PC-3 (cell line): ENCODE data around the gene PIK3R5.

ENCODE experiments used
- CTCF ChIP-seq: fragments of 300-600 bp; sonication (generic); conservative IDR thresholded peaks from 2 replicates; pipeline ENCODE4 v1.5.1; 2017; ENCODE audit warnings: antibody characterized with exemption, low read depth, mild to moderate bottlenecking, low read length
- EZH2 ChIP-seq: fragments of 300-600 bp; sonication (generic); IDR thresholded peaks from one replicate; pipeline ENCODE4 v1.6.1; 2017; ENCODE audit warnings: antibody characterized with exemption, mild to moderate bottlenecking, low read length; ENCODE audit not compliant: unreplicated experiment
- EZH2phosphoT487 ChIP-seq: fragments of 300-600 bp; sonication (generic); IDR thresholded peaks from 2 replicates; pipeline ENCODE4 v1.6.1; 2018; ENCODE audit warnings: mild to moderate bottlenecking, antibody characterized with exemption, low read length, borderline replicate concordance

DNA sequence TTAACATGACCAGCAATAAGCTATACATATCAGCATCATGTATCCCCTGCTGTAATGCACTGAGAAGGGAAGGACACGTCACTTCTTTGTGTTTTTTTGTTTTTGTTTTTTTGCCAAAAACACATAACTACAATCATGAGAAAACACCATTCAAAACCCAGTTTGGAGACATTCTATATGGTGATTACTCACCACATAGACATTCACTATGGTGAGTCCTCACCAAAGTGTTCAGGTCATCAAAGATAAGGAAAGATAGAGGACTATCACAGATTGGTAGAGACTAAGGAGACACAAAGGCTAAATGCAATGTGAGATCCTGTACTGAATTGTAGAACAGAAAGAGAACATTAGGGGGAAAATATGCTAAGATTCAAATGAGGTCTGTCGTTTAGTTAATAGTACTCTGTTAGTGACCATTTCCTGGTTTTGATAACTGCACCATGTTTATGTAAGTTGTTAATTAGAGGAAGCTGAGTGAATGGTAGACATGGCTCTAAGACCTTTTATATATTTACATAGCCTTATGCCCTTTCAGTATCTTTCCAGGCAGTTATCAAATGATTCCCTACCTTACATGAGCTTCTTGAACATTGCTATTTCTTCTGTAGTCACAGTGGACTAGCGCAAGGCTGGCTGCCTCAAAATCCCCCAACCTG lies 46.6 kb downstream of the PIK3R5 start:
- TF ChIP-seq CTCF (no peak), EZH2phosphoT487 (no peak), EZH2 (no peak)
